Muscle layer of colon (tissue), 2 donors: ENCODE data around the gene ABCF2.

Experiments
- H3K27ac ChIP-seq: one replicate; pipeline ENCODE4 v1.7.0; 2013; ENCODE audit warnings: low read depth, mild to moderate bottlenecking, low read length, moderate library complexity
- H3K27me3 ChIP-seq, 2 donors: one replicate each; pipeline ENCODE4 v1.7.0; 2013; ENCODE audit warnings: low read length in 2 of 2, mild to moderate bottlenecking in 2 of 2; ENCODE audit not compliant: insufficient read depth in 2 of 2, control insufficient read depth in 1 of 2
- H3K36me3 ChIP-seq: one replicate; pipeline ENCODE4 v1.7.0; 2013; ENCODE audit warnings: mild to moderate bottlenecking, low read length; ENCODE audit not compliant: insufficient read depth
- H3K4me1 ChIP-seq: one replicate; pipeline ENCODE4 v1.7.0; 2013; ENCODE audit warnings: mild to moderate bottlenecking, low read length; ENCODE audit not compliant: insufficient read depth
- H3K4me3 ChIP-seq, 2 donors: one replicate each; pipeline ENCODE4 v1.7.0; 2013; ENCODE audit warnings: low read length in 2 of 2, low read depth in 1 of 2, mild to moderate bottlenecking in 1 of 2, moderate library complexity in 1 of 2
- H3K9ac ChIP-seq: one replicate; pipeline ENCODE4 v1.7.0; 2013; ENCODE audit warnings: low read length
- H3K9me3 ChIP-seq: one replicate; pipeline ENCODE4 v1.7.0; 2013; ENCODE audit warnings: mild to moderate bottlenecking, low read length
- donor health status: abdominal sarcoma.
- donor health status: Adenocarcinoma of cecum.

The ABCF2 gene

GRCh38 chr7:151185762-151186639 is 41.0 kb downstream of the ABCF2 start:
- H3K36me3 ChIP-seq = no peaks in the 10 kb centered on the region
- H3K4me1 ChIP-seq = no peaks in the 10 kb centered on the region
- H3K27ac ChIP-seq = no peak overlapping the region
- H3K9ac ChIP-seq = no peak overlapping the region
- no peak overlapping the region for H3K4me3 ChIP-seq
- H3K9me3 ChIP-seq = no peaks in the 10 kb centered on the region
- peaks cover 0 to 2% of the 10 kb centered on the region in 2 donors for H3K27me3 ChIP-seq

- peaks cover 0 to 9% of the 10 kb centered on the region in 2 donors for H3K27me3 ChIP-seq
- H3K9me3 ChIP-seq = no peaks in the 10 kb centered on the region
- no peak overlapping the region for H3K4me3 ChIP-seq
- no peak overlapping the region for H3K9ac ChIP-seq
- H3K36me3 ChIP-seq = no peaks in the 10 kb centered on the region
- no peaks in the 10 kb centered on the region for H3K4me1 ChIP-seq
- H3K27ac ChIP-seq = no peak overlapping the region
Measured at GRCh38 chr7:151181011-151181431, 46.0 kb downstream of the ABCF2 start.

GRCh38 chr7:151179946-151180345 is 47.1 kb downstream of the ABCF2 start:
- H3K9me3 ChIP-seq = no peaks in the 10 kb centered on the region
- H3K9ac ChIP-seq = no peak overlapping the region
- H3K27me3 ChIP-seq = peaks cover 0 to 20% of the 10 kb centered on the region in 2 donors
- H3K4me3 ChIP-seq = no peak overlapping the region
- no peak overlapping the region for H3K27ac ChIP-seq
- H3K4me1 ChIP-seq = no peaks in the 10 kb centered on the region
- H3K36me3 ChIP-seq = no peaks in the 10 kb centered on the region

- peaks cover 0 to 26% of the 10 kb centered on the region in 2 donors for H3K27me3 ChIP-seq
- H3K9ac ChIP-seq = no peak overlapping the region
- H3K27ac ChIP-seq = no peak overlapping the region
- H3K9me3 ChIP-seq = no peaks in the 10 kb centered on the region
- no peaks in the 10 kb centered on the region for H3K4me1 ChIP-seq
- H3K4me3 ChIP-seq = no peak overlapping the region
- H3K36me3 ChIP-seq = no peaks in the 10 kb centered on the region
Measured at GRCh38 chr7:151179287-151179860, 47.6 kb downstream of the ABCF2 start.

GRCh38 chr7:151178831-151179230 is 48.2 kb downstream of the ABCF2 start:
- Histone ChIP-seq H3K9me3 (no peaks in the 10 kb centered on the region), H3K9ac (no peak overlapping the region), H3K27me3 (peaks cover 0 to 31% of the 10 kb centered on the region in 2 donors), H3K4me1 (no peaks in the 10 kb centered on the region), H3K36me3 (no peaks in the 10 kb centered on the region), H3K4me3 (no peak overlapping the region), H3K27ac (no peak overlapping the region)

- Histone ChIP-seq H3K27me3 (peaks cover 3 to 37% of the 10 kb centered on the region in 2 donors), H3K4me1 (no peaks in the 10 kb centered on the region), H3K27ac (no peak overlapping the region), H3K9me3 (no peaks in the 10 kb centered on the region), H3K36me3 (no peaks in the 10 kb centered on the region), H3K4me3 (no peak overlapping the region), H3K9ac (no peak overlapping the region)
Measured at GRCh38 chr7:151178236-151178635, 48.8 kb downstream of the ABCF2 start.

- Histone ChIP-seq H3K9me3 (no peaks in the 10 kb centered on the region), H3K4me1 (no peaks in the 10 kb centered on the region), H3K4me3 (no peak overlapping the region), H3K9ac (no peak overlapping the region), H3K36me3 (no peaks in the 10 kb centered on the region), H3K27ac (no peak overlapping the region), H3K27me3 (peaks cover 9 to 43% of the 10 kb centered on the region in 2 donors)
Measured at GRCh38 chr7:151177310-151177709, 49.7 kb downstream of the ABCF2 start.

- Histone ChIP-seq H3K4me3 (no peak overlapping the region), H3K9ac (no peak overlapping the region), H3K27ac (no peak overlapping the region), H3K36me3 (no peaks in the 10 kb centered on the region), H3K4me1 (no peaks in the 10 kb centered on the region), H3K27me3 (peaks cover 9 to 45% of the 10 kb centered on the region in 2 donors), H3K9me3 (no peaks in the 10 kb centered on the region)
Measured at GRCh38 chr7:151176401-151176800, 50.6 kb downstream of the ABCF2 start.

GRCh38 chr7:151175793-151176311 is 51.2 kb downstream of the ABCF2 start:
- Histone ChIP-seq H3K9me3 (no peaks in the 10 kb centered on the region), H3K36me3 (no peaks in the 10 kb centered on the region), H3K4me3 (no peak overlapping the region), H3K4me1 (no peaks in the 10 kb centered on the region), H3K27ac (no peak overlapping the region), H3K27me3 (peaks cover 9 to 46% of the 10 kb centered on the region in 2 donors), H3K9ac (no peak overlapping the region)

- Histone ChIP-seq H3K4me3 (no peak overlapping the region), H3K9me3 (no peaks in the 10 kb centered on the region), H3K27me3 (peaks cover 9 to 45% of the 10 kb centered on the region in 2 donors), H3K27ac (no peak overlapping the region), H3K9ac (no peak overlapping the region), H3K36me3 (no peaks in the 10 kb centered on the region), H3K4me1 (no peaks in the 10 kb centered on the region)
Measured at GRCh38 chr7:151175047-151175792, 51.8 kb downstream of the ABCF2 start.
